ENCODE data around the gene AGBL4.

AGBL4 gene

GRCh38 chr1:48500541-48501450, 1523.0 kb downstream of the AGBL4 start:
- DNase-seq, result no peak

- no peak for DNase-seq
Measured at GRCh38 chr1:48499211-48499735, 1524.5 kb downstream of the AGBL4 start.

- DNase-seq, result peak; percentile 61
Measured at GRCh38 chr1:48498096-48498791, 1525.5 kb downstream of the AGBL4 start.

- DNase-seq, result no peak
Measured at GRCh38 chr1:48495911-48496310, 1527.8 kb downstream of the AGBL4 start.

GRCh38 chr1:48495166-48495565, 1528.6 kb downstream of the AGBL4 start:
- no peak for DNase-seq

- DNase-seq, result peak; percentile 18
Measured at GRCh38 chr1:48493970-48494769, 1529.6 kb downstream of the AGBL4 start.

- no peak for DNase-seq
Measured at GRCh38 chr1:48493041-48493440, 1530.7 kb downstream of the AGBL4 start.

GRCh38 chr1:48492392-48492791, 1531.4 kb downstream of the AGBL4 start:
- peak; percentile 28 for DNase-seq

GRCh38 chr1:48488721-48489120, 1535.0 kb downstream of the AGBL4 start:
- DNase-seq, result no peak

Data from NCI-H1694 treated with DMSO at 0.1 percent for 48 hours (cell line).